Glutamatergic neuron (in vitro differentiated cells): Measurements from ENCODE around the gene SYTL1. TPM values are rescaled to one million over a fixed set of nuclear protein-coding genes. Genes with fewer than 3 reads are reported as not detected.

Experiments
- DNase-seq: peaks from one replicate; pipeline ENCODE4 v3.0.0; 2022
- H3K27ac Mint-ChIP-seq: one replicate; pipeline ENCODE4 v1.8.0; 2020; ENCODE audit warnings: mild to moderate bottlenecking, mixed read lengths, inconsistent platforms; ENCODE audit not compliant: unreplicated experiment
- H3K27me3 Mint-ChIP-seq: one replicate; pipeline ENCODE4 v1.8.0; 2020; ENCODE audit warnings: mild to moderate bottlenecking, moderate library complexity, mixed read lengths, inconsistent platforms; ENCODE audit not compliant: unreplicated experiment
- H3K36me3 Mint-ChIP-seq: one replicate; pipeline ENCODE4 v1.8.0; 2020; ENCODE audit warnings: mild to moderate bottlenecking, mixed read lengths, inconsistent platforms; ENCODE audit not compliant: unreplicated experiment
- H3K4me1 Mint-ChIP-seq: one replicate; pipeline ENCODE4 v1.8.0; 2020; ENCODE audit warnings: mild to moderate bottlenecking, low read depth, mixed read lengths, inconsistent platforms; ENCODE audit not compliant: unreplicated experiment
- H3K4me3 Mint-ChIP-seq: one replicate; pipeline ENCODE4 v1.8.0; 2020; ENCODE audit warnings: mild to moderate bottlenecking, mixed read lengths, inconsistent platforms; ENCODE audit not compliant: unreplicated experiment
- H3K9me3 Mint-ChIP-seq: one replicate; pipeline ENCODE4 v1.8.0; 2020; ENCODE audit warnings: mild to moderate bottlenecking, moderate library complexity, mixed read lengths, inconsistent platforms; ENCODE audit not compliant: unreplicated experiment
- CTCF ChIP-seq: fragments of 200-600 bp; sonication (generic); IDR thresholded peaks from one replicate; pipeline ENCODE4 v1.5.0; 2021; ENCODE audit not compliant: partially characterized antibody, unreplicated experiment
- total RNA-seq: library from RNA; stranded (reverse); fragmentation: NEBNext Ultra II Directional; extraction: Animal tissue kit (Norgen Biotek cat#: 25700); gene quantifications from one replicate; pipeline ENCODE4 v1.2.1, GENCODE V29; 2021; ENCODE audit not compliant: unreplicated experiment

SYTL1 gene
- total RNA-seq, 1 donor from 2014 or later: 3.2 TPM

GRCh38 chr1:27366411-27367159 is 24.8 kb downstream of the SYTL1 start, which contains the start of gene MAP3K6:
Gene MAP3K6, minus strand, starts transcription at chr1:27366961. Its CDS starts 364 bp downstream, at chr1:27366597.
- H3K27me3 Mint-ChIP-seq: peaks cover 6% of the 10 kb centered on the region
- H3K4me3 Mint-ChIP-seq: peak within 1 kb of the TSS; percentile 85
- H3K27ac Mint-ChIP-seq: peak within 1 kb of the TSS; percentile 81
- H3K36me3 Mint-ChIP-seq: no peaks in the 10 kb centered on the region
- peak; percentile 73 for DNase-seq
- no peak for TF ChIP-seq CTCF
- peaks cover 2% of the 10 kb centered on the region for H3K9me3 Mint-ChIP-seq
- H3K4me1 Mint-ChIP-seq: peaks cover 8% of the 10 kb centered on the region

- peaks cover under 1% of the 10 kb centered on the region for H3K9me3 Mint-ChIP-seq
- TF ChIP-seq CTCF: no peak
- peaks cover 8% of the 10 kb centered on the region for H3K4me1 Mint-ChIP-seq
- H3K36me3 Mint-ChIP-seq: no peaks in the 10 kb centered on the region
- peak overlapping the region; percentile 39 for H3K4me3 Mint-ChIP-seq
- H3K27me3 Mint-ChIP-seq: peaks cover 6% of the 10 kb centered on the region
- no peak for DNase-seq
- no peak overlapping the region for H3K27ac Mint-ChIP-seq
These were observed 25.4 kb downstream of the SYTL1 start for GRCh38 chr1:27367160-27367650.

- Mint-ChIP-seq H3K36me3 (no peaks in the 10 kb centered on the region), H3K27me3 (peaks cover 6% of the 10 kb centered on the region), H3K4me3 (no peak overlapping the region), H3K9me3 (no peaks in the 10 kb centered on the region), H3K27ac (no peak overlapping the region), H3K4me1 (peaks cover 8% of the 10 kb centered on the region)
- no peak for TF ChIP-seq CTCF
- DNase-seq: no peak
These were observed 27.2 kb downstream of the SYTL1 start for GRCh38 chr1:27368869-27369582.

GRCh38 chr1:27372022-27372807 is 30.4 kb downstream of the SYTL1 start:
- Mint-ChIP-seq H3K27me3 (peaks cover 4% of the 10 kb centered on the region), H3K4me3 (no peak overlapping the region), H3K36me3 (no peaks in the 10 kb centered on the region), H3K27ac (no peak overlapping the region), H3K4me1 (peaks cover 2% of the 10 kb centered on the region), H3K9me3 (no peaks in the 10 kb centered on the region)
- TF ChIP-seq CTCF: no peak
- no peak for DNase-seq
